Measurements from ENCODE around the gene PDZD7. TPM values are rescaled to one million over a fixed set of nuclear protein-coding genes. Genes with fewer than 3 reads are reported as not detected.

The PDZD7 gene
- total RNA-seq, 1 experiment from 2014 or later: 6.1 TPM

DNA sequence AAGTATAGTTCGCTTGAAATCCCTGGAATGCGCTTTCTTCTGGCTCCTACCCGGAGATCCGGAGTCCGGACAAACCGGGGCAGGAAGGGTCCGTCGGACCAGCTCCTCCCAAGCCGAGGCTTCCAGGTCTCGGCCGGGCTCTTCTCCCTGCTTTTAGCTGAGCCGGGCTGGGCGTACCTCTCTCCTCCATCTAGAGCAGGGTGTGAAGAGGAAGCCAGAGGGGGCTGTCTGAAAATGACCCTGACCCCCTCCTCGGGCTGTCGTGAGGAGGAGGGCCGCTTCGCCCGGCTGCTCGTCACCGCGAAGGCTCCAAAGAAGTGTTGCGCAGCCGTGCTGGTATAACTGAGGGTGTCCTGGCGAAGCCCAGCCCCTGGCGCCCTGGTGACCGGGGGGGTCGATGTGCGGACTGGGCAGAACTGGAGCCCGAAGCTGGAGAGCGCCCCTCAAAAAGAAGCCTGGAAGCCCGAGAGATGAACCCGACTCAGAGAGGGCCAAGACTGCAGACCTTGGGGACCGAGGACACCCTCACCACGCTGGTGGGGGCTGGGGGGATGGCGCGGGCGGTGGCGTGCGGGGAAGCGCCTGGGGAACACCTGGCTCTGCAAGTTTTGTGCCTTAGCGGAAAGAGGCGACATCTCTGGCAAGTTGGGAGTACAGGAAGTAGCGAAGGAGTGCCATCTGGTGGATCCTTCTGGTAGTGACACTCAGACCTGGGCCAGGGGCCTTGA, 36.6 kb upstream of the PDZD7 start (continued):
- TF ChIP-seq, protein P1, sequence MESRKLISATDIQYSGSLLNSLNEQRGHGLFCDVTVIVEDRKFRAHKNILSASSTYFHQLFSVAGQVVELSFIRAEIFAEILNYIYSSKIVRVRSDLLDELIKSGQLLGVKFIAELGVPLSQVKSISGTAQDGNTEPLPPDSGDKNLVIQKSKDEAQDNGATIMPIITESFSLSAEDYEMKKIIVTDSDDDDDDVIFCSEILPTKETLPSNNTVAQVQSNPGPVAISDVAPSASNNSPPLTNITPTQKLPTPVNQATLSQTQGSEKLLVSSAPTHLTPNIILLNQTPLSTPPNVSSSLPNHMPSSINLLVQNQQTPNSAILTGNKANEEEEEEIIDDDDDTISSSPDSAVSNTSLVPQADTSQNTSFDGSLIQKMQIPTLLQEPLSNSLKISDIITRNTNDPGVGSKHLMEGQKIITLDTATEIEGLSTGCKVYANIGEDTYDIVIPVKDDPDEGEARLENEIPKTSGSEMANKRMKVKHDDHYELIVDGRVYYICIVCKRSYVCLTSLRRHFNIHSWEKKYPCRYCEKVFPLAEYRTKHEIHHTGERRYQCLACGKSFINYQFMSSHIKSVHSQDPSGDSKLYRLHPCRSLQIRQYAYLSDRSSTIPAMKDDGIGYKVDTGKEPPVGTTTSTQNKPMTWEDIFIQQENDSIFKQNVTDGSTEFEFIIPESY (IDR thresholded peaks at IDR 0.05; ENCODE audit: extremely low read depth, insufficient replicate concordance, low read length): peak; percentile 73
- TF ChIP-seq, protein P2, sequence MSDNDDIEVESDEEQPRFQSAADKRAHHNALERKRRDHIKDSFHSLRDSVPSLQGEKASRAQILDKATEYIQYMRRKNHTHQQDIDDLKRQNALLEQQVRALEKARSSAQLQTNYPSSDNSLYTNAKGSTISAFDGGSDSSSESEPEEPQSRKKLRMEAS (IDR thresholded peaks at IDR 0.05): no peak
- no peak for TF ChIP-seq SRF (IDR thresholded peaks at IDR 0.05; ENCODE audit: low read depth)

DNA sequence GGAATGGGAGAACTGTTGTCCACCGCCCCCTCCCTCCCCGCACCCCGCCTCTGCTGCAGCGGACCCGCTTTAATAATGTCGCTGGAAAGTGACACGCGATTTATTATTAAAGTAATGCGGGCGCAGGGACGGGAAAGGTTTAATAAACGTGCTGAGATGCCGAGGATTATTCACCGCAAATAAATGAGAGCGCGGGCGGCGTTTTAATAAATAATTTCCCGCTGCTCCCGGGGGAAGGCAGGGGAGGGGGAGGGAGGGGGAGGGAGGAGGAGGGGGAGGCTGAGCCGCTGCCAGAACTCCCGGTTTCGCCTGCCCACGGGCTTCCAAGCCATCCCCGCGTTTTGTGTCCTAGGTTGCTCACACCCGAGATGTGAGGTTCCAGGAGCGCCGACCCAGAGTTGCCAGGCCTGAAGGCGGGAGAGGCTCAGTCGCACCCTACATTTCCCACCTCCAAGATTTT, 36.0 kb upstream of the PDZD7 start:
- no peaks in the 10 kb centered on the region for H3K9me3 ChIP-seq (ENCODE audit: control insufficient read depth in 1 of 2, insufficient read depth in 1 of 2, low read depth in 1 of 2, low read length in 2 of 2)
- ChIA-PET RAD21 (ENCODE audit: low non-redundant PET in 1 of 2, low total read pairs in 2 of 2, uncharacterized antibody in 2 of 2, unreplicated experiment in 2 of 2) (interaction anchor here (0.6 to 2.1 kb wide), 12 partner anchors 15 to 75 kb away, joined by 3 to 8 read pairs (median 6); no protein-coding TSS in a partner anchor), POLR2A (interaction anchor here (0.9 to 1.4 kb wide), 7 partner anchors 8 to 75 kb away, joined by 3 to 9 read pairs (median 6); no protein-coding TSS in a partner anchor), CTCF (interaction anchor here (0.8 to 8.3 kb wide), 14 partner anchors 8 to 147 kb away, joined by 3 to 91 read pairs (median 7); partner anchors contain the start of genes PDZD7 and SFXN3)
- peak; percentile 1; the same call in 1 of the 2 replicates for ATAC-seq
- no peaks in the 10 kb centered on the region for H3K27me3 ChIP-seq (ENCODE audit: insufficient read depth, low read length)
- peak overlapping the region; percentile 66 to 71 for H3K4me3 ChIP-seq (replicated peaks in 1 of 2; ENCODE audit: low read depth in 1 of 2, low read length in 2 of 2)
- peak overlapping the region; percentile 79 for H3K9ac ChIP-seq (ENCODE audit: low read length)
- no TSS peak for BruUV-seq (replicated peaks)
- H3K9me2 ChIP-seq (ENCODE audit: insufficient read depth): no peaks in the 10 kb centered on the region
- peak overlapping the region; percentile 93 for H3K27ac ChIP-seq (ENCODE audit: low read depth, low read length)
- H4K20me1 ChIP-seq (ENCODE audit: insufficient read depth): no peaks in the 10 kb centered on the region
- H3K4me1 ChIP-seq (ENCODE audit: control insufficient read depth in 1 of 2, insufficient read depth in 2 of 2, low read length in 2 of 2): peaks cover 43 to 84% of the 10 kb centered on the region in 2 experiments
- H3K36me3 ChIP-seq (ENCODE audit: control insufficient read depth in 1 of 2, insufficient read depth in 2 of 2, low read length in 2 of 2): no peaks in the 10 kb centered on the region
- intact Hi-C loops (cut with micrococcal nuclease): loop anchor here (1.0 to 10.0 kb wide), 3 partner anchors 26 to 508 kb away; no protein-coding TSS in a partner anchor
- H2AFZ ChIP-seq (ENCODE audit: low read depth, low read length, poor library complexity, severe bottlenecking): peak overlapping the region; percentile 33
- H3K79me2 ChIP-seq (ENCODE audit: insufficient read depth, low read length): no peaks in the 10 kb centered on the region; the same call in 1 of the 2 replicates
- no peak for TF ChIP-seq JUND (IDR thresholded peaks at IDR 0.05)
- TF ChIP-seq POLR2A (IDR thresholded peaks at IDR 0.05; ENCODE audit: borderline replicate concordance, extremely low read depth, insufficient read depth, insufficient read length): peak; percentile 3
- TF ChIP-seq, protein P3, sequence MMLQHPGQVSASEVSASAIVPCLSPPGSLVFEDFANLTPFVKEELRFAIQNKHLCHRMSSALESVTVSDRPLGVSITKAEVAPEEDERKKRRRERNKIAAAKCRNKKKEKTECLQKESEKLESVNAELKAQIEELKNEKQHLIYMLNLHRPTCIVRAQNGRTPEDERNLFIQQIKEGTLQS (IDR thresholded peaks at IDR 0.05): no peak
- TF ChIP-seq SP1 (IDR thresholded peaks at IDR 0.05; ENCODE audit: low read depth): no peak
- TF ChIP-seq, protein P2 (IDR thresholded peaks at IDR 0.05): no peak
- DNase-seq (ENCODE audit: low read depth, low spot score): no peak
- peak overlapping the region; percentile 96 for H3K4me2 ChIP-seq (ENCODE audit: low read length)
